ENCODE results near the gene ITM2C.

- TF ChIP-seq, protein P1, sequence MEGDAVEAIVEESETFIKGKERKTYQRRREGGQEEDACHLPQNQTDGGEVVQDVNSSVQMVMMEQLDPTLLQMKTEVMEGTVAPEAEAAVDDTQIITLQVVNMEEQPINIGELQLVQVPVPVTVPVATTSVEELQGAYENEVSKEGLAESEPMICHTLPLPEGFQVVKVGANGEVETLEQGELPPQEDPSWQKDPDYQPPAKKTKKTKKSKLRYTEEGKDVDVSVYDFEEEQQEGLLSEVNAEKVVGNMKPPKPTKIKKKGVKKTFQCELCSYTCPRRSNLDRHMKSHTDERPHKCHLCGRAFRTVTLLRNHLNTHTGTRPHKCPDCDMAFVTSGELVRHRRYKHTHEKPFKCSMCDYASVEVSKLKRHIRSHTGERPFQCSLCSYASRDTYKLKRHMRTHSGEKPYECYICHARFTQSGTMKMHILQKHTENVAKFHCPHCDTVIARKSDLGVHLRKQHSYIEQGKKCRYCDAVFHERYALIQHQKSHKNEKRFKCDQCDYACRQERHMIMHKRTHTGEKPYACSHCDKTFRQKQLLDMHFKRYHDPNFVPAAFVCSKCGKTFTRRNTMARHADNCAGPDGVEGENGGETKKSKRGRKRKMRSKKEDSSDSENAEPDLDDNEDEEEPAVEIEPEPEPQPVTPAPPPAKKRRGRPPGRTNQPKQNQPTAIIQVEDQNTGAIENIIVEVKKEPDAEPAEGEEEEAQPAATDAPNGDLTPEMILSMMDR (conservative IDR thresholded peaks at IDR 0.05; ENCODE audit: low read length), result no peak
- no peak for TF ChIP-seq EZH2phosphoT487 (IDR thresholded peaks at IDR 0.05; ENCODE audit: borderline replicate concordance)
Observed at GRCh38 chr2:230862292-230862691, 2.5 kb upstream of the ITM2C start.
